ENCODE results near the gene KCNMA1.

DNA sequence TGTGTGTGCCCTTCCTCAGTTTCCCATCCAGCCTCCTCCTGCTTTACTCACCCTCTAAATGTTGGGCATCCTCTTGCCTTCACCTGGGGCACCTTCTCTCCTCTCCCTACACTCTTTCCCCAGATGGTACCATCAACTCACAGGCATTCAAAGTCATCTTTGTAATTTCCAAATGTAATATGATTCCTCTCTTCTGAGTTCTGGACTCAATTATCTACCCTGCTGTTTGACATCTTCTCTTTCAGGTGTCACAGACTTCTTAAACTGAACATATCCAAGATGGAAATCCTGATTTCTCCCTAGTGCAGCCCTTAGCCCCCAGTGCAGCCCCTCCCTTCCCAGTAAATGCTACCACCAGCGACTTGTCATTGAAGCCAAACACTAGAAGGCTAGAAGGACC lies 422.8 kb downstream of the KCNMA1 start:
- TF ChIP-seq, protein P1, sequence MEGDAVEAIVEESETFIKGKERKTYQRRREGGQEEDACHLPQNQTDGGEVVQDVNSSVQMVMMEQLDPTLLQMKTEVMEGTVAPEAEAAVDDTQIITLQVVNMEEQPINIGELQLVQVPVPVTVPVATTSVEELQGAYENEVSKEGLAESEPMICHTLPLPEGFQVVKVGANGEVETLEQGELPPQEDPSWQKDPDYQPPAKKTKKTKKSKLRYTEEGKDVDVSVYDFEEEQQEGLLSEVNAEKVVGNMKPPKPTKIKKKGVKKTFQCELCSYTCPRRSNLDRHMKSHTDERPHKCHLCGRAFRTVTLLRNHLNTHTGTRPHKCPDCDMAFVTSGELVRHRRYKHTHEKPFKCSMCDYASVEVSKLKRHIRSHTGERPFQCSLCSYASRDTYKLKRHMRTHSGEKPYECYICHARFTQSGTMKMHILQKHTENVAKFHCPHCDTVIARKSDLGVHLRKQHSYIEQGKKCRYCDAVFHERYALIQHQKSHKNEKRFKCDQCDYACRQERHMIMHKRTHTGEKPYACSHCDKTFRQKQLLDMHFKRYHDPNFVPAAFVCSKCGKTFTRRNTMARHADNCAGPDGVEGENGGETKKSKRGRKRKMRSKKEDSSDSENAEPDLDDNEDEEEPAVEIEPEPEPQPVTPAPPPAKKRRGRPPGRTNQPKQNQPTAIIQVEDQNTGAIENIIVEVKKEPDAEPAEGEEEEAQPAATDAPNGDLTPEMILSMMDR (IDR thresholded peaks at IDR 0.05), result no peak
- no peak for TF ChIP-seq POLR2A (IDR thresholded peaks at IDR 0.05)

Data from vagina (tissue), 2 donors.